Effector memory CD4-positive, alpha-beta T cell (primary cell): ENCODE results near the gene FAM3A.
"Not testable (repeated sequence)": the region's sequence is repeated elsewhere in the genome, so short reads cannot be mapped to it uniquely, and the experiment has no call there.

Experiments used
- DNase-seq, 3 donors: peaks; one replicate each; pipeline ENCODE4 v3.0.0-alpha.2; 2020
- H3K27ac ChIP-seq: 2 replicates; pipeline ENCODE4 v1.7.0; 2013; ENCODE audit warnings: mild to moderate bottlenecking, low read length, moderate library complexity; ENCODE audit not compliant: insufficient read depth, poor library complexity, severe bottlenecking
- H3K27me3 ChIP-seq: replicated peaks from 2 replicates; pipeline ENCODE4 v1.7.0; 2013; ENCODE audit warnings: mild to moderate bottlenecking, low read length; ENCODE audit not compliant: insufficient read depth, control insufficient read depth, poor library complexity, severe bottlenecking
- H3K36me3 ChIP-seq: 2 replicates; pipeline ENCODE4 v1.7.0; 2013; ENCODE audit warnings: mild to moderate bottlenecking, low read length, moderate library complexity; ENCODE audit not compliant: control insufficient read depth, insufficient read depth
- H3K4me1 ChIP-seq: 2 replicates; pipeline ENCODE4 v1.7.0; 2013; ENCODE audit warnings: low read length, mild to moderate bottlenecking; ENCODE audit not compliant: control insufficient read depth, insufficient read depth, poor library complexity, severe bottlenecking
- H3K4me3 ChIP-seq: 2 replicates; pipeline ENCODE4 v1.7.0; 2013; ENCODE audit warnings: low read length, low read depth, mild to moderate bottlenecking; ENCODE audit not compliant: insufficient read depth, poor library complexity, severe bottlenecking
- H3K9me3 ChIP-seq: 2 replicates; pipeline ENCODE4 v1.7.0; 2013; ENCODE audit warnings: mild to moderate bottlenecking, low read length, moderate library complexity; ENCODE audit not compliant: control insufficient read depth

Gene FAM3A

GRCh38 chrX:154546354-154547244 is 30.6 kb upstream of the FAM3A start, which contains the start of gene G6PD:
Gene G6PD (minus strand): TSS chrX:154546846. CDS start chrX:154546155, 691 bp downstream.
- H3K9me3 ChIP-seq, result no peaks in the 10 kb centered on the region
- no peaks in the 10 kb centered on the region for H3K4me1 ChIP-seq
- DNase-seq, result peak; percentile 76 to 79 (median 78)

DNA sequence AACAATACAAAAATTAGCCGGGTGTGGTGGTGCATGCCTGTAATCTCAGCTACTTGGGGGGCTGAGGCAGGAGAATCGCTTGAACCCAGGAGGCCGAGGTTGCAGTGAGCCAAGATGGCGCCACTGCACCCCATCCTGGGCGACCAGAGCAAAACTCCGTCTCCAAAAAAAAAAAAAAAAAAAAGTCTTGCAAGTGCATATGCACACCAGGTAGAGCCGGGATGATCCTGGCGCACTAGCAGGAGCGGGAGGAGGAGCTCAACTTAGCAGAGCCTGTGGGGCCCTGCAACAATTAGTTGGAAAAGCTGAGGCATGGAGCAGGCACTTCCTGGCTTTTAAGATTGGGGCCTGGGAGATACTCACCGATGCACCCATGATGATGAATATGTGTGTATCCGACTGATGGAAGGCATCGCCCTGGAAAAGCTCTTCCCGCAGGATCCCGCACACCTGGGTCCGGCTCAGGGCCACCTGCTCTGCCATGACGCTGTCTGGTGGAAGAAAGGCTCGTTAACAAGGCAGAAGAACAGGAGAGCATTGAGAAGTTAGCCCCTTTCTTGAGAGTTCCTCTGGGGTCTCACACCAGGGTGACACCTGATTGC is 29.7 kb upstream of the FAM3A start:
- Histone ChIP-seq H3K36me3 (no peaks in the 10 kb centered on the region), H3K4me1 (no peaks in the 10 kb centered on the region), H3K4me3 (no peak overlapping the region), H3K27me3 (no peaks in the 10 kb centered on the region), H3K9me3 (no peaks in the 10 kb centered on the region), H3K27ac (no peak overlapping the region)
- no peak for DNase-seq

More at GRCh38 chrX:154546354-154547244, 30.6 kb upstream of the FAM3A start, which contains the start of gene G6PD:
- Histone ChIP-seq H3K27ac (peak within 1 kb of the TSS; percentile 84), H3K36me3 (no peaks in the 10 kb centered on the region), H3K27me3 (no peaks in the 10 kb centered on the region), H3K4me3 (peak within 1 kb of the TSS; percentile 55)

GRCh38 chrX:154542723-154543424 is 26.8 kb upstream of the FAM3A start:
- Histone ChIP-seq H3K27me3 (no peaks in the 10 kb centered on the region), H3K9me3 (no peaks in the 10 kb centered on the region), H3K4me1 (no peaks in the 10 kb centered on the region), H3K4me3 (no peak overlapping the region), H3K36me3 (no peaks in the 10 kb centered on the region), H3K27ac (no peak overlapping the region)
- no peak for DNase-seq

DNA sequence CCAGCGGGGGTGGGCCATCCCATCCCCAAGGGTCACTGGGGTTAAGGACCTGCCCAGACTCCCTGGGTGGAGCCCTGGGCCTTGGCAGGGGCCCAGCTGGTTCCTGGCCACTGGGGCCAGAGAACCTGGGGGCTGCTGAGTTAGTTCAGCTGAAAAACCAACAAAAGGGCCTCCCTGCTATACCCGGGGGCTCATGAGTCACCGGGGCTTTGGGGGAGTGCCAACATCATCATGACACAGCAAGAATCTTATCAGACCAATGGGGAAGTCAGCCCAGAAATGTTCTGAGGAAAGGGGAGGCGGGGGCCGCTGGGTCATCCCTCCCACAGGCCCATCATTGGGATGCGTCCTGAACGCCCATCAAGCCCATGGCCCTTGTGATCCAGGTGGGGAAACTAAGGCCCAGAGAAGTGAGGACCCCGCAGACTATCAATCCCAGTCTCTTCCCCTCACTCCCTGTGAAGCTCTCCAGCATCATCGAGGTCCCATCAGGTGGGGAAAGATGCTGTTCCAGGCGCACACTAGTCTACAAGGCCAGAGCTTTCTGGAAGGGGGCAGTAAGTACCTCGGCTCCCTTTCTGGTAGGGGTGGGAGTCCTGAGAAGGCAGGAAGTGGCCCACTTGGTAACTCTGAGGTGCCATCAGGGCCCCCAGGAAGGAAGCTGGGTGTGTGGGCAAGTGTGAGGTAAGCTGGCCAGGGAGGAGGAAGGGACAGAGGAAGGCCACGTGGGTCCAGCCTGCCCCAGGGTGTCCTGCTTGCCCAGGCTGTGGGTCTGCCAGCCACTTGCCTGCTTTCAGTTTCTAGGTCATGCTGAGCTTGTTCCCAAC is 26.1 kb upstream of the FAM3A start:
- Histone ChIP-seq H3K36me3 (no peaks in the 10 kb centered on the region), H3K4me3 (no peak overlapping the region), H3K4me1 (no peaks in the 10 kb centered on the region), H3K27ac (no peak overlapping the region), H3K27me3 (no peaks in the 10 kb centered on the region), H3K9me3 (no peaks in the 10 kb centered on the region)
- no peak for DNase-seq

- Histone ChIP-seq H3K4me3 (no peak overlapping the region), H3K27me3 (no peaks in the 10 kb centered on the region), H3K27ac (no peak overlapping the region), H3K4me1 (no peaks in the 10 kb centered on the region), H3K36me3 (no peaks in the 10 kb centered on the region), H3K9me3 (no peaks in the 10 kb centered on the region)
- DNase-seq, result no peak
These were observed 25.5 kb upstream of the FAM3A start for GRCh38 chrX:154541589-154541895.

DNA sequence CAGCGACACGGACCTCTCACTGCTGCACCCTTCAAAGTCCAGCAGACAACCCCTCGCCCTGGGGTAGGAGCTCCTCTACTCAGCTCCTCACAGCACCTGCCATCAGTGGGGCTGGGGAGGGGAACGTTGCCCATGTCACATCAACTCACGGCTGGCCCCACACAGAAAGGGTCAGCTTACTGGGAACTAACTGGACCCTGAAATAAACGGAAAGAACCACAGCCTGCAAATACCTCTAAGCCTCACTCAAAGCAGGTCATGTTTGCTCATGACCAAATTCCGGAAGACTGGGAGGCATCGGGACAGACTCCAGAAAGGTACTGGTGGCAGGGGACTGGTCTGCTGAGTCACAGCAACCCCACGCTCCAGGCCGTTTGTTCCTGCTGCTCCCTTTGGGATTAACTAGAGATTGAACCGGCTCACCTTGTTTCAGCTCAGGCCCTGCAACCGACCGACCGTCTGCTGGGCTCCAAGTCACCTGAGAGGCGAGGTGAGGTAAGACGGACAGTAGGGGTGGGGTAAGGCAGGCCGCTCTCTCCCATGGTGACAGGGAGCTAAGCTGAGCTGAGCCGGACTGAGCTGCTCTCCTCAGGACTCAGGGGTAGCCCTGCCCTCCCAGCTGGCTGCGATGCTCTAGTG is 25.0 kb upstream of the FAM3A start:
- no peak overlapping the region for H3K27ac ChIP-seq
- H3K4me3 ChIP-seq, result no peak overlapping the region
- DNase-seq, result no peak
- no peaks in the 10 kb centered on the region for H3K4me1 ChIP-seq
- H3K9me3 ChIP-seq, result no peaks in the 10 kb centered on the region
- no peaks in the 10 kb centered on the region for H3K36me3 ChIP-seq
- no peaks in the 10 kb centered on the region for H3K27me3 ChIP-seq

DNA sequence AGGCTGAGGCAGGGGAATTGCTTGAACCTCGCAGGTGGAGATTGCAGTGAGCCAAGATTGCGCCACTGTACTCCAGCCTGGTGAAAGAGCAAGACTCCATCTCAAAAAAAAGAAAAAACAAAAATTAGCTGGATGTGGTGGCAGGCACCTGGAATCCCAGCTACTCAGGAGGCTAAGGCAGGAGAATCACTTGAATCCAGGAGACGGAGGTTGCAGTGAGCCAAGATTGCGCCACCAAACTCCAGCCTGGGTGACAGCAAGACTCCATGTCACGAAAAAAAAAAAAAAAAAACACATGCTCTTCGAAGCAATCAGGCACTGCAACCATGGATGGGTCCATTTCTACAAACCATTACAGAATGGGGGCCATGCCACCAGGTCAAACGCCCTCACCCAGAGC is 24.3 kb upstream of the FAM3A start:
- not testable (repeated sequence) for H3K4me1 ChIP-seq, H3K36me3 ChIP-seq, H3K4me3 ChIP-seq, H3K9me3 ChIP-seq, DNase-seq, H3K27ac ChIP-seq, H3K27me3 ChIP-seq

DNA sequence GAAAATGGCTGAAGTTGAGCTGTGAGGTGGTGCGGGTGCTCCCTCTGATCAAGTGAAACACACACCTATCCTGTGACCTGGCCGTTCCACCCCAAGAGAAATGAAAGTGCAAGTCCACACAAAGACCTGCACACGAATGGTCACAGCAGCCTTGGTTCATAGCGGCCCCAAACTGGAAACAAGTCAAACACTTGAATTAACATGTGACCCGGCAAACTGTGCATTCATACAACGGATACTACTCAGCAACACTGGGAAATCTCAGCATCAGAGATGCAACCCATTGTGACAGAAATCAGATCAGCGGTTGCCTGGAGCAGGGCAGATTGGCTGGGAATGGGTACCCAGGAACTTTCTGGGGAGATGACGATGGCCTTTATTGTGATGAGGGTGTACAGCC is 23.0 kb upstream of the FAM3A start:
- no peak overlapping the region for H3K4me3 ChIP-seq
- H3K27me3 ChIP-seq, result no peaks in the 10 kb centered on the region
- H3K9me3 ChIP-seq, result no peaks in the 10 kb centered on the region
- peaks cover 4% of the 10 kb centered on the region for H3K4me1 ChIP-seq
- no peak for DNase-seq
- H3K27ac ChIP-seq, result no peak overlapping the region
- no peaks in the 10 kb centered on the region for H3K36me3 ChIP-seq

DNA sequence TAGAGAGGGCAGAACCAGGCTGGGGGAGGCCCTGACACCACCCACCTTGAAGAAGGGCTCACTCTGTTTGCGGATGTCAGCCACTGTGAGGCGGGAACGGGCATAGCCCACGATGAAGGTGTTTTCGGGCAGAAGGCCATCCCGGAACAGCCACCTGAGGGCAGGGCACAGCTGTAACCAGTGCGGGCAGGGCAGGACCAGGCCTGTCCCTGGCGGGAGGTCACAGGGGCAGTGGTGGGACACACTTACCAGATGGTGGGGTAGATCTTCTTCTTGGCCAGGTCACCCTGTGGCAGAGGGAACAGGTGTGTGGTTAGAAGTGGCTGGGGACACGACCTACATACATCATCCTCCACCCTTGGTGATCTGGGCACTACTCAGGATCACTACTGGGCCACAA is 19.9 kb upstream of the FAM3A start:
- H3K4me1 ChIP-seq, result peaks cover 4% of the 10 kb centered on the region
- DNase-seq, result no peak
- no peaks in the 10 kb centered on the region for H3K9me3 ChIP-seq
- peaks cover 18% of the 10 kb centered on the region for H3K36me3 ChIP-seq
- no peak overlapping the region for H3K27ac ChIP-seq
- H3K4me3 ChIP-seq, result no peak overlapping the region
- H3K27me3 ChIP-seq, result no peaks in the 10 kb centered on the region
